RWPE1 (cell line): ENCODE results near the gene PGC.

Source experiments
- CTCF ChIA-PET: fragments of 350-600 bp; sonication (Branson Sonifier 250); formaldehyde crosslinking; extraction: SDS; loops from one replicate; lab custom pipeline; 2021; lab: Yijun Ruan, JAX
- POLR2A ChIA-PET: fragments of 400-600 bp; formaldehyde crosslinking; extraction: SDS; loops from one replicate; lab custom pipeline; 2020; ENCODE audit warnings: antibody characterized with exemption; ENCODE audit not compliant: low non-redundant PET; lab: Yijun Ruan, JAX
- DNase-seq: peaks from one replicate; pipeline ENCODE4 v3.0.0; 2012; ENCODE audit warnings: low spot score
- H3K27ac ChIP-seq: fragments of 450-650 bp; 2 replicates; pipeline ENCODE4 v1.5.1; 2017
- CTCF ChIP-seq: fragments of 450-650 bp; conservative IDR thresholded peaks from 2 replicates; pipeline ENCODE4 v1.5.1; 2017; ENCODE audit warnings: low read depth, mild to moderate bottlenecking

PGC gene

DNA sequence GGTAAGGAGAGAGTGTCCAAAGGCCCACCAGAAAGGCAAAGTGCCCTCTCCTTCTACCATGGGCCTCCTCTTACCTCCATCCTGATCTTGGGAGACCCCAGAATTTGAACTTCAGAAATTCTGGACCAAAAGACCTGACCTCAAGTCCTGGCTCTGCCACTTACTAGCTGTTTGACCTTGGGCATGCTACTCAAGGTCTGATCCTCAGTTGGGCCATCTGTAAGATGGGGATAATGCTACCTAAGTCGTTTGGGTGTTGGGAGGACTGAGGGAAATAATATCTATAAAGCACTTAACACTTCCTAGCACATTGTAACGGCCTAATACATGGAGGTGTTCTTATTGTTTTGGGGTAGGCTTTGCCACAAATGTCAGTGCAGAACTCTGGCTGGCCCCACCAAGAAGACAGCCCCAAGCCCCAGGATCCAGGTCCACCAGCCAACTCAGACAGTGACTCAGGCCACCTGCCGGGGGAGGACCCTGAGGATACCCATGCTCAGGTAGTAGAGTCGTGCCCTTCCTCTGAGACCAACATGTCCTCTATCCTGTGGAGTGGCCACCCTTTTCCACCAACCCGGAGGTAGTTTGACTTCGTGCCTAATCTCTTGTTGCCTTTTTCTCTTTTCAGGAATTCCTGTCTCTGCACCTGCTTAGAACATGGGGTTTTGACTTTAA is 36.0 kb upstream of the PGC start:
- H3K27ac ChIP-seq, result peak overlapping the region; percentile 97
- TF ChIP-seq CTCF, result no peak
- POLR2A ChIA-PET, result no interaction called here
- CTCF ChIA-PET, result interaction anchor here (0.6 to 1.8 kb wide), 3 partner anchors 19 to 261 kb away, joined by 3 to 6 read pairs (median 4); no protein-coding TSS in a partner anchor
- no peak for DNase-seq

- no peak for TF ChIP-seq CTCF
- peak overlapping the region; percentile 97 for H3K27ac ChIP-seq
- ChIA-PET CTCF (interaction anchor here (0.7 to 1.2 kb wide), 2 partner anchors 48 to 325 kb away, joined by 3 read pairs; no protein-coding TSS in a partner anchor), POLR2A (interaction anchor here (0.7 kb wide), 1 partner anchor 140 kb away, joined by 4 read pairs; the partner anchor contains the start of genes BYSL and MED20)
- DNase-seq, result no peak
Observed at GRCh38 chr6:41781366-41781730, 34.2 kb upstream of the PGC start.

- ChIA-PET CTCF (interaction anchor here (0.7 to 1.2 kb wide), 4 partner anchors 47 to 324 kb away, joined by 3 to 5 read pairs (median 4); no protein-coding TSS in a partner anchor), POLR2A (no interaction called here)
- DNase-seq, result peak; percentile 65
- no peak for TF ChIP-seq CTCF
- peak within 1 kb of the TSS; percentile 97 for H3K27ac ChIP-seq
Observed at GRCh38 chr6:41780551-41781365, 33.6 kb upstream of the PGC start, which contains the start of gene PRICKLE4. PRICKLE4 (plus strand) TSS chr6:41780782; CDS start chr6:41783474, 2,692 bp downstream.

DNA sequence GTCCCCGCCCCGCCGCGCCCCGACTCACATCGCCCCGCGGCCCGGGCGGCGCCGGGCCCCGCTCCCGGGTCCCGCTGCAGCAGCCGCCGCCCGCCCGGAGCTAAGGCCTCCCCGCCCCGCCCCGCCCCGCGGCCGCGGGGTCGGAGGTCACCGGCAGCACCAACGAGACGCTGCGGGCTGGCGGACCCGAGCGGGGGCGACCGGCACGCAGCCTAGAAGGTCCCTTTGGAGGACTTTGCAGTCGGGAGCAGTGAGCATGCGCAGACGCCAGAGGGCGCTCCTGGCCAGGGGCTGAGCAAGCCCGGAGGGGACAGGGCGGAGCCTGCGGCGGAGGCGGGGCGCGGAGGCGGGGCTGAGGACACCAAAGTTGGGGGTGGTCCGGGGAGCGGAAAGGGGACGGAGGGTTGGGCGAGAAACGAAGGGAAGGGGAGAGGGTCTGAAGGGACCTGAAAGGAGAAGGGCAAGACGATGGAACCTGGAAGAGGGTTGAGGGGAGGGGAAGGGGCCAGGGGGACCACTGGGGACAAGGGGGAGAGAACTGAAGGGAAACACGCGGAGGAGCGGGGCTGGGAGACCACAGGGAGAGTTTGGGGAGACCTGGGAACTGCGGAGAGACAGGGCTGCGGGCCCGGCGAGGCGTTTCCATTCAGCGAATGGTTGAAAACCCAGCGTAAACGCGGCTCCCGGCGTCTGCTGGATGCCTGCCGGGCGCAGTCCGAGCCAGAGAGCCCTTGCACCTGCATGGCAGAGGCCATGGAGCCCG is 32.8 kb upstream of the PGC start, which contains the start of gene FRS3:
Gene FRS3, minus strand, starts transcription at position 113 of the 763 bp plus-strand sequence. CDS start 2,913 bp downstream, outside the sequence.
- peak; percentile 96 for TF ChIP-seq CTCF
- CTCF ChIA-PET, result interaction anchor here (0.6 to 1.2 kb wide), 5 partner anchors 16 to 317 kb away, joined by 3 to 5 read pairs (median 4); no protein-coding TSS in a partner anchor
- peak within 1 kb of the TSS; percentile 97 for H3K27ac ChIP-seq
- DNase-seq, result peak; percentile 93
- POLR2A ChIA-PET, result no interaction called here

- DNase-seq, result no peak
- peak overlapping the region; percentile 97 for H3K27ac ChIP-seq
- POLR2A ChIA-PET, result no interaction called here
- CTCF ChIA-PET, result interaction anchor here (0.9 to 1.2 kb wide), 3 partner anchors 158 to 317 kb away, joined by 4 to 5 read pairs (median 4); no protein-coding TSS in a partner anchor
- TF ChIP-seq CTCF, result no peak
Observed at GRCh38 chr6:41779336-41779735, 32.1 kb upstream of the PGC start.
